Measurements from ENCODE around the gene RBFOX1. TPM values are rescaled to one million over a fixed set of nuclear protein-coding genes. Genes with fewer than 3 reads are reported as not detected.

The RBFOX1 gene
- total RNA-seq, 1 donor from 2014 or later = 79.5 TPM

DNA sequence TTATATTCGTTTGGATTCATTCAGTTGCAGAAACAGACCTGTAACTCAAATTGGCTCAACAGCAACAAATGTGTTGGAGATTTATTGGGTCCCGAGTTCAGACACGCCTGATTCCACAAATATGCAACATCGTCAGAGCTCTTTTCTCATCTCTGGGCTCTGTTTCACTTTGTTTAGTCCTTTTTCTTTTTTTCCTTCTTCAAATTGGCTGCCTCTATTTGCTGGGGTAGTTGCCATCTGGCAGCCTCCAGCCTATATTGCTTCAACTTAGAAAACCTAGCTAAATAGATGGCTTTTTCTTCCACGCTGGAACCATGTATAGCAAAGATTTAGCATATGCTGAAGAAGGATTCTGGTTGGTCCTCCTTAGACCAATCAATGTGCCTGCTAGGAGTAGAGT is 398.5 kb downstream of the RBFOX1 start:
- FAIRE-seq = no peak

DNA sequence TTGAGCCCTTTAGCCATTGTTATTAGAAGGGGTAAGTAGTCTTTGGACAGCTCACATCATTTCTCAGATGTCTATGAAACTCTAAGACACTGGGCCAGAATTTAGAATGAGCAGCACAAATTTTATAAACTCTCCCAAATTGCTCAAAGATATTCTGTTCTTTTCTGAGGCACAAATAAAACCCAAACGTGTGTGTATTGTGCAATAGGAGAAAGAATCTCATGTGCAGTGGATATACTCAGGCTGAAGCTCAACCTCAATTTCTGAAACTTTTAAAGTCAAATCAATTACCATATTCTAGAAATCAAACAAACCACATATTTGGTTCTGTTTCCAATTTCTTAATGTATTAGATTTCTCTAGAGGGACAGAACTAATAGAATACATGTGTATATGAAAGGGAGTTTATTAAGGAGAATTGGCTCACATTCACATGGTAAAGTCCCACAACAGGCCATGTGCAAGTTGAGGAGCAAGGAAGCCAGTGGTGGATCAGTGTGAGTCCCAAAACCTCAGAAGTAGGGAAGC is 403.6 kb downstream of the RBFOX1 start:
- FAIRE-seq (no peak), DNase-seq (ENCODE audit: low spot score in 2 of 2) (no peak)

More for the DNA sequence above, 398.5 kb downstream of the RBFOX1 start:
- DNase-seq (ENCODE audit: low spot score in 2 of 2) = no peak

GRCh38 chr16:7742626-7743025 is 410.0 kb downstream of the RBFOX1 start:
- no peak for FAIRE-seq

DNA sequence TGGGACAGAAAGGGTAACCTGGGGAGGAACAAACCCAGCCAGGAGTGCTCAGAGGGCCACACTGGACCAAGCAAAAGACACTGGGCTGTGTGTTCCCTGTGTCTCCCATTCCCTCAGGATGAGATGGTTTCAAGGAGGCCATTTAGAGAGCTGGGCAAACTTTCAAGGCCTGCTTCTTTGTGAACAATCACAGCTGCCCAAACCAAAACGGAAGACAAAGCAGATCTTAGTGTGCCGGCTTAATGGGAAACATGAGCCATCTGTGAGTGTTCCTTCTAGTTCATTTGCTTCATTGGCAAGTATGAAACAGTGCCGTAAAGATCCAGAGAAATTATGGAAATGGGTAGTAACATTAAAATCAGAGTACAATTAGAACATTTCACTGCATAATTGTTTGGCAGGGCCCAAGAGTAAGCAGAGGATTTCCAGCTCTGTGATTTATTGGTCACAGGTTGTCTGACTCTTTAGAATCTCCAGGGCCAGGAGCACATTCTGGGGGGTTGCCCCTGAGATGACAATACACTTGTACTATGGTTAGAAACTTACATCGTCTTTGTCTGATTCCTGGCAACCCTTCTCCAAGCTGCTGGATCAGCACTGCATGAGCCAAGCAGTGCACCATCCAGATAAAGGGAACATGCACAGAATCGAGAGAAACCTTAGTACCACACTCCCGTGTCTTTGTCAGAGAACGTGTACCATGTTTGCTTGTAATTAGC is 412.1 kb downstream of the RBFOX1 start:
- no peak for FAIRE-seq
- DNase-seq (ENCODE audit: low spot score in 2 of 2) = no peak

More at GRCh38 chr16:7742626-7743025, 410.0 kb downstream of the RBFOX1 start:
- DNase-seq (ENCODE audit: low spot score in 2 of 2) = no peak

DNA sequence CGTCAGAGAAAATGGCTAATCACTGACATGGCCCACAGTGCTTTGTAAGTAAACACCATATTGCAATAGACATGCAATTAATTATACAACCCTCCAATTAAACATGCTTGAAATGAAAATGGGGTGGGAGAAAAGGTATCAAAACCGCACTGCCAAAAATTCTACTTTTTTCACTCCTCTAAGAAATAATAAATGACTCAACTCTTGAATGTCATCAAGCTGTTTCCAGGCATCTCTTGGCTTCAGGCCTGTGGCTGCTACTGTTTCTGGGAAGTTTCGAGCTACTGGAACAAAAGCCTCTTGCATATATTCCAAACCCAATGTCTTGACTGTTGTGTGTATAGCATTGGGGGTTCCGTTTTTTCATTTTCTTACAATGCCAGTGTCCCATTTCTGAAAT is 412.6 kb downstream of the RBFOX1 start:
- DNase-seq (ENCODE audit: low spot score in 2 of 2) = no peak
- FAIRE-seq = no peak

GRCh38 chr16:7746941-7747340 is 414.3 kb downstream of the RBFOX1 start:
- FAIRE-seq = no peak
- DNase-seq (ENCODE audit: low spot score in 2 of 2) = no peak

DNA sequence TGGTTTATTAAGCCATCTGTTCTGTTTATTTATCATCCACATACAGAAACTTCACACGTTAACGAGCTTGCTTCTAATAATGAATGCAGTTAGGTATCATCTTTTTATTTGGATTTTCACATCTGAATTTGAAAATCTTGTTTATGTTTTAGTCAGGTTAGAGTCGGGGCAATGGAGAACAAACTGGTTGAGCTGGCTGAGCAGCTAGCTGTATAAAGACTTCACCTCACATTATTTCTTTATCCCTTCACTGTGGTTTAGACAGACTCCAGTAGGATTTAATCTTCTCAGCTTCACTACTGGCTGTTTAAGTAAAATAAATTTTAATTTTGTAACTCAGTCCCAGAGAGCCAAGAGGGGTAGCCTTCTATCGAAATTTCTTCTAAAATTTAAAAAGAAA is 415.9 kb downstream of the RBFOX1 start:
- DNase-seq (ENCODE audit: low spot score in 2 of 2) = no peak
- no peak for FAIRE-seq

DNA sequence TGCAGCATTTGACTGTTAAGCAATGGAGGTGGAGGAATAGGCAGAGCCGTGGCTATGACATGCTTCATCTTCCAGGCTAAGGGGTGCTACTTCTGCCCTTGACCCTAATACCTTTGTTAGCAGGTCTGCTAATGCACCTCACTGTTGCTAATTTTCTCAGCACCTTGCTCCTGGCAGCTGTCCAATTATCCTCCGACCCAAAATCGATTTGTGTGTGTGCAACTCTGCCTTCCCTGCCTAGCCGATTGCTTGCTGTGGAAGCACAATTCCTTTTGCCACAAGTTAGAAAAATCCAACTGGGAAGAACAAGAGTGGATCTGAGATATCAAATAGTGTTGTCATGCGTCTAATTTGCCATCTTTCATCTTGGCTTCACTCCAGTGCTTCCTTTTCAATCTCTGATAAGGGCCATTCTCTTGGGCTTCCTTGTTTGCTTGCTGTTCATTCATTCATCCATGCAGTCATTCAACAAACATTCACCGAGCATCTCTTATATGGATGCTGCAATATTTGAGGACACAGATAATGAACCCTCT is 422.8 kb downstream of the RBFOX1 start:
- DNase-seq (ENCODE audit: low spot score in 2 of 2) (no peak), FAIRE-seq (no peak)

Small RNA genes lying within 50 kb of the gene (small RNA-seq; reads per million reads assigned to genes)
- not detected for gene RF00537
- gene RF00561 = not detected
